GM18498 (cell line): ENCODE data around the gene ZNF844.
"Not testable (repeated sequence)": the region's sequence is repeated elsewhere in the genome, so short reads cannot be mapped to it uniquely, and the experiment has no call there.

Source experiments
- ATAC-seq: cut with Tn5 transposase; IDR thresholded peaks from one replicate; pipeline ENCODE4 v1.9.1; 2021; ENCODE audit warnings: mild to moderate bottlenecking, moderate library complexity; ENCODE audit not compliant: unreplicated experiment

ZNF844 gene

DNA sequence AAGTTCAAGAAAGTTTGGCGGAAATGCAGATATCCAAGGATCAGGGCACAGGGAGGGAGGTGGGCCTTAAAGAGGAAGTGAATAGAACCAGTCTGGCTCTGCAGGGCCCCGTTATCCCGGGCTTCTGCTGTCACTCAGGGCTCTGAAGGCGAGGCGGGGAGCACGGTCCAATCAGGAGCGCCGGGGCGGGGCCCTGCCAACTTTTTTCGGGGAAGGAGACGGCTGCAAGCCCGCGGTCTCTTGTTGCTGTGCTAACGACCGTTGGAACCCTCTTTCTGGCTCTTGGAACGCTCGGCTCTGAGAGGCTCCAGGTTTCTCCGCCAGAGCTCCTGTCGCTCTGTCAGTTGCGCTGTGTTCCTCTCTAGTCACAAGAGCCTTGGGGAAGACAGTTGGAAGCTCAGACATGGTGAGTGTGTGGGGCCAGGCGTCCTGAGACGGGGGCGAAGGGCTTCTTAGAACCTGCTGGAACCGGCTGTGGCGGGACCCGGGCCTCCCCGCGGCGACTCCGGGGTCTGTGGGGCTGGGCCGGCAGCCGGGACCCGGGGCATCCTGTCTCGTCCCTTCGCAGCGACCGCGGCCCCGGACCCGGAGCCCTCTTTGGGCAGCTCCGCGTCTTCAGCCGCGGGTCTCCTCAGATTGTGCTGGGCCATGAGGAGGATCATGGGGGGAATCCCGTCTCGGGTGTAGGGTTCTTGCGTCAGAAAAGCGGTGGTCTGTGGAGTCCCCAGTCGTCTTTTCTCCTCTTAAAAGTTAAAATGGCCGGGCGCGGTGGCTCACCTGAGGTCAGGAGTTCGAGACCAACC is 27.7 kb downstream of the ZNF844 start:
- peak; percentile 65 for ATAC-seq

DNA sequence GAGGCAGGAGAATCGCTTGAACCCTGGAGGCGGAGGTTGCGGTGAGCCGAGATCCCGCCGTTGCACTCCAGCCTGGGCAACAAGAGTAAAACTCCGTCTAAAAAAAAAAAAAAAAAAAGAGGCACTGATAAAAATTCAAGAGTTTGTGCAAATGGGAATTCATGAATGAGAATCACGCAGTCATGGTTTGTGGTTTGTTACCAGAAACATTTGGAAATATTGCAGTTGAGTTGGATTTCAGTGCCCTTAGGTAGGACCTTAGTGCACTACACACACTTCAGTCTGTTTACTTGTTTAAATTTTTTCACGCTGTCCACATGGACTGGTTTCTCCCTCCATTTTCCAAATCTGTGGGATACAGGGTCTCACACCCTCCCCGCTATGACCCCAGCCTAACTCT is 28.4 kb downstream of the ZNF844 start:
- ATAC-seq = no peak

DNA sequence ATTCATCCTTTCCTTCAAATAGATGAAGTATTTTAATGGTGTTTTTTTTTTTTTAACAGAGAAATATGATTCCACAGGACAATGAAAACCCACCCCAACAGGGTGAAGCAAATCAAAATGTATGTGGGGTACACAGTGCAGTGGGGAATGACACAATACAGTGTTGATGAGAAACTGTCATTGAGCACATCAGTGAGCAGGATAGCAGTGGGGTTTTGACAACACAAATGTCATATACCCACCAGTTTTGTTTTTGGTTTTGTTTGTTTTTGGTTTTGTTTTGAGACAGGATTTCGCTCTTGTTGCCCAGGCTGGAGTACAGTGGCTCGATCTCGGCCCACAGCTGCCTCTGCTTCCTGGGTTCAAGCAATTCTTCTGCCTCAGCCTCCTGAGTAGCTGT is 29.2 kb downstream of the ZNF844 start:
- no peak for ATAC-seq

DNA sequence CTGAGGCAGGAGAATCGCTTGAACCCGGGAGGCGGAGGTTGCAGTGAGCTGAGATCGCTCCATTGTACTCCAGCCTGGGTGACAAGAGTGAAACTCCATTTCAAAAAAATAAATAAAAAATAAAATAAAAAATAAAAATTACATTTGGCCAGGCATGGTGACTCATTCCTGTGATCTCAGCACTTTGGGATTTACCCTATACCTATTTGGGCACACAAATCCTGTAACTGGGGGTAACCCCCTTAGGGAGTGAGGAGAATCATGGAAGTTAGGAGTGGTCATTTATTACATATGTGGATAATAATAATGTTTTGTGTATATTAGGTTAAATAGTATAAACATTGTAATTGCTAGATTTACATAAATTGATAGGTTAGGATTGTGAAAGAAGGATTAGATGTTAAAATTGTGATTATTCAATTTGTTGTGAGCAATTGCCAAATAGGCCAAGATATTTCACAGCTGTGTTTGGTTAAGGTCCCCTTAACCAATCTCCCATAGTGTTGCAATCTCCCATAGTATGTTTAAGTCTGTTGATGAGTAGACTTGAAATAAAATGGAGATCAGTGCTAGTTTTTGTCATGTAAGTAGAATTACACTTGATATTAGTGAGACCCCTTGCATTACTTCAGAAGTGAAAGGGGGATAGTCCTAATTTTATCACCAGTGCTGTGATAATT is 30.7 kb downstream of the ZNF844 start:
- ATAC-seq = no peak

DNA sequence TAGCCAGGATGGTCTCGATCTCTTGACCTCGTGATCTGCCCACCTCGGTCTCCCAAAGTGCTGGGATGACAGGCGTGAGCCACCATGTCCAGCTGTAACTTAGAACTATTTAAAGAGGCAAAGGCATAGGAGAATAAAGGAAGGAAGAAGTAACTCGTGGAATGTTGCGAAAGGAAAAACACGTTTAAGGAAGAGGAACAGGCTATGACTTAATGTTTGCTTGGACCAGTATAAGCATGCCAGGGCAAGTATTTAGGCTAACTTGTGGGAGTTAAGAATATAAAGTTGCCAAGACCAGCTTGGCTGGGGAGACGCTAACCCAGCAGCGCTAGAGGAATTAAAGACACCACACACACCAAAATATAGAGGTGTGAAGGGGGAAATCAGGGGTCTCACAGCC is 33.5 kb downstream of the ZNF844 start:
- no peak for ATAC-seq

DNA sequence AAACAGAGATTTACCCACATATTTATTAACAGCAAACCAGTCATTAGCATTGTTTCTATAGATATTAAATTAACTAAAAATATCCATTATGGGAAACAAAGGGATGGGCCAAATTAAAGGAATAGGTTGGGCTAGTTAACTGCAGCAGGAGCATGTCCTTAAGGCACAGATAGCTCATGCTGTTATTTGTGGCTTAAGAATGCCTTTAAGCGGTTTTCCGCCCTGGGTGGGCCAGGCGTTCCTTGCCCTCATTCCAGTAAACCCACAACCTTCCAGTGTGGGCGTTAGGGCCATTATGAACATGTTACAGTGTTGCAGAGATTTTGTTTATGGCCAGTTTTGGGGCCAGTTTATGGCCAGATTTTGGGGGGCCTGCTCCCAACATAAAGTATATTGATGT is 39.4 kb downstream of the ZNF844 start:
- ATAC-seq = not testable (repeated sequence)

DNA sequence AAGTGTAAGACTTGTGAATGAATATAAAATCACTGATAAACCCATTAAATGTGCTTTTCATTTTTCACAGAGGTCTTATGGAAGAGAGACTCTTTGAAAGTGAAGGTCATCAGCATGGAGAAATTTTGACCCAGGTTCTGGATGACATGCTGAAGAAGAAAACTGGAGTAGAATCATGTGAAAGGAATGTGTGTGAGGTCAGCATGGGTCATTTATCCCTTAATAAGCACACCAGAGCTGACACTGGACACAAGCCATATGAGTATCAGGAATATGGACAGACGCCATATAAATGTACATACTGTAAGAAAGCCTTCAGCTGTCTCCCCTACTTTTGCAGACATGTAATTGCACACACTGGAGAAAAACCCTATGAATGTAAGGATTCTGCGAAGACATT is 46.6 kb downstream of the ZNF844 start:
- ATAC-seq = no peak

DNA sequence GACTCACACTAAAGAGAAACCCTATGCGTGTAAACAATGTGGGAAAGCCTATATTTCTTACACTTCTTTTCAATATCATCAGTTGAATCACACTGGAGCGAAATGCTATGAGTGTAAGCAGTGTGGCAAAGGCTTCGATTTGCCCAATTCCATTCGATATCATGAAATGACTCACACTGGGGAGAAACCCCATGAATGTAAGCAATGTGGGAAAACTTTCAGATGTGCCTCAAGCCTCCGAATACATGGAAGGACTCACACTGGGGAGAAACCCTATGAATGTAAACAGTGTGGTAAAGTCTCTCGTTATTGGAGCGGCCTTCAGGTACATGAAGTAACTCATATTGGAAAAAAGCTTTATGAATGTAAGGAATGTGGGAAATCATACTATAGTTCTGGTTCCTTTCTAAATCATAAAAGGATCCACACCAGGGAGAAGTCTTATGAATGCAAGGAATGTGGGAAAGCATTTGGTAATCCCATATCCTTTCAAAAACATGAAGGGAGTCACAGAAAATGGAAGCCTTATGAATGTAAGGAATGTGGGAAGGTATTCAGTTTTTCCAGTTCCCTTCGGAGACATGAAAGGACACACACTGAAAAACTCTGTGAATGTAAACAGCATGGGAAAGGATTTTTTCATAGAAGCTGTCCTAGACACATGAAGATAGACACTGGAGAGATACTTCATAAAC is 47.6 kb downstream of the ZNF844 start:
- ATAC-seq = no peak

DNA sequence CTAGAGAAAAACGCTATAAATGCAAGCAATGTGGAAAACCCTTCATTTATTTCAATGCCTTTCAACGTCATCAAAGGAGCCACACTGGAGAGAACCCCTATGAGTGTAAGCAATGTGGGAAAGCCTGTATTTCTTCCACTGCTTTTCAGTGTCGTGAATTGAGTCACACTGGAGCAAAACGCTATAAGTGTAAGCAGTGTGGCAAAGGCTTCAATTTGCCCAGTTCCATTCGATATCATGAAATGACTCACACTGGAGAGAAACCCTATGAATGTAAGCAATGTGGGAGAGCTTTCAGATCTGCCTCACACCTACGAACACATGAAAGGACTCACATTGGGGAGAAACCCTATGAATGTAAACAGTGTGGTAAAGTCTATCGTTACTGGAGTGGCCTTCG is 48.2 kb downstream of the ZNF844 start:
- no peak for ATAC-seq

DNA sequence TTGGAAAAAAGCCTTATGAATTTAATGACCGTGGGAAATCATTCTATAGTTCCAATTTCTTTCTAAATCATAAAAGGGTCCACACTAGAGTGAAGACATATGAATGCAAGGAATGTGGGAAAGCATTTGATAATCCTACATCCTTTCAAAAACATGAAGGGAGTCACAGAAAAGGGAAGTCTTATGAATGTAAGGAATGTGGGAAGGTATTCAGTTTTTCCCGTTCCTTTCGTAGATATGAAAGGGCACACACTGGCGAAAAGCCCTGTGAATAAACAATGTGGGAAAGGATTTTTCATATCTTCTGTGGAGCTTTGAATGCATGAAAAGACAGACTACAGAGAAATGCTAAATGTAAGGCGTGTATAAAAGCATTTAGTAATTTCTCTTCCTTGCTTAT is 48.6 kb downstream of the ZNF844 start:
- no peak for ATAC-seq

DNA sequence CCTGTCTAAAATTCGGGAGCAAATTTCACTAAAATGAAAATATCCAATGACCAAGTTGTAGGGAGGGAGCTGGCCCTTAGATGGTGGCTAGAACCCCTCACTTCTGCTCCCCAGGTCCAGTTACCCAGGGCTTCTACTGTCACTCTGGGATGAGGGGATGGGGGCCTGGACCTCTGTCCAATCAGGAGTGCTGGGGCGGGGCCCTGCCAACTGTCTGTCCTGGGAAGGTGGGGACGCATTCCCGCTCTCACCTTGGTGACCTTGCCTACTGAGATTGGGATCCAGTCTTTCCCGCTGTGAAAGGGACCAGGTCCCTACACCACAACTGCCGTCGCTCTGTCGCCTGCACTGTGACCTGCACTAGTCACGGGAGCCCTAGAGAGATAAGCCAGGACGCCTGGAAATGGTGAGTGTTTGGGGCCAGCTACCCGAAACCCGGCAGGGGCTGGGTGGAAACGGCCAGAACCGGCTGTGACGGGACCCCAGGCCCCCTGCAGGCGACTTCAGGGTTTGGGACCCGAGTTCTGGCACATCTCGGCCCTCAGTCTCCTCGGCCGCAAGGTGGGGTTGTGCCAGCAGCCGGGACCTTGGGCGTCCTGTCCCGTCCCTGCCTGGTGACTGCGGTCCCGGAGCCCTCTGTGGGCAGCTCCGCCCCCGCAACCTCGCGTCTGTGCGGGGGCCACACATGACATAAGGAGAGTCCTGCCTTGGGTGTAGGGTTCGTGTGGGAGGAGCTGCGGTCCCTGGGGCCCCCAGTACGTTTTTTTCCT is 52.9 kb downstream of the ZNF844 start:
- no peak for ATAC-seq

DNA sequence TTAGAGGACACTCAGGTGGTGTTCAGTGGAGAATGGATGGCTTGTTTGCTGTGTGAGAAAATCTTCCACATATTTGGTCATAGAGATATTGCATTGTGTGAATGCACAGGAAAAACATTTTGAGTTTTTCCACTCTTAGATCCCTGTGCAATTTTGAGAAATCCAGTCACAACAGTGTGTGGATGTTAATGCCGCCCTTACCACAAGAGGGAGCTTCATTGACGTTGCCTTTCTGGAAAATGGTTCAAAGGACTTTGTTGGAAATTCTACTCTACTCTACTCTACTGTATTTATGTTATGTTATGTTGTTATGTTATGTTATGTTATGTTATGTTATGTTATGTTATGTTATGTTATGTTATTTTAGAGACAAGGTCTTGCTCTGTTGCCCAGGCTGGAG is 62.2 kb downstream of the ZNF844 start:
- ATAC-seq = no peak
